Measurements from ENCODE around the gene CCDC80. TPM values are rescaled to one million over a fixed set of nuclear protein-coding genes. Genes with fewer than 3 reads are reported as not detected.

CCDC80 gene
- polyA plus RNA-seq, 1 experiment = 199 TPM

DNA sequence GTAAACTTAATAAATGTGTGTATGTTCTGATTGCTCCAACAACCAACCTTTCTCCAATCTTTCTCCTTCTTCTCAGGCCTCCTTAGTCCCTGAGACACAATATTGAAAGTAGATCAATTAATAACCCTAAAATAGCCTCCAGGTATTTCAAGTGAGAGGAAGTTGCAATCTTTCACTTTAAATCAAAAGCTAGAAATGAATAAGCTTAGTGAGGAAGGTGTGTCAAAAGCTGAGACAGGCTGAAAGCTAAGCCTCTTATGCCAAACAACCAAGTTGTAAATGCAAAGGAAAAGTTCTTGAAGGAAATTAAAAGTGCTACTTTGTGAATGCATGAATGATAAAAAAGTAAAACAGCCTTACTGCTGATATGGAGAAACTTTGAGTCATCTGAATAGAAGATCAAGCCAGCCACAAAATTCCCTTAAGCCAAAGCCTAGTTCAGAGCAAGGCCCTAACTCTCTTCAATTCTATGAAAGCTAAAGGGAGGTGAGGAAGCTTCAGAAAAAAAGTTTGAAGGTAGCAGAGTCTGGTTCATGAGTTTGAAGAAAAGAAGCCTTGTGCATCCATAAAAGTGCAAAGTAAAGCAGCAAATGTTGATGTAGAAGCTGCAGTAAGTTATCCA lies 38.6 kb downstream of the CCDC80 start:
- no peak for DNase-seq (ENCODE audit: low read depth)
- H3K27me3 ChIP-seq (ENCODE audit: control insufficient read depth, insufficient read depth, low read length) = no peaks in the 10 kb centered on the region
- POLR2A ChIA-PET = no interaction called here
- no peak overlapping the region for H3K4me3 ChIP-seq (ENCODE audit: low read depth, low read length)
- CTCF ChIA-PET = interaction anchor here (1.3 to 1.7 kb wide), 4 partner anchors 16 to 30 kb away, joined by 3 to 5 read pairs (median 4); no protein-coding TSS in a partner anchor
- TF ChIP-seq CTCF (IDR thresholded peaks at IDR 0.05; ENCODE audit: insufficient read depth, low read depth, low read length) = no peak
- H3K36me3 ChIP-seq (ENCODE audit: control insufficient read depth, insufficient read depth, low read length) = peaks cover 1% of the 10 kb centered on the region

- no peaks in the 10 kb centered on the region; the same call in none of the 2 replicates for H3K36me3 ChIP-seq (ENCODE audit: control insufficient read depth, insufficient read depth, low read length)
- H3K27me3 ChIP-seq (ENCODE audit: control insufficient read depth, insufficient read depth, low read length) = no peaks in the 10 kb centered on the region
- H3K4me3 ChIP-seq (ENCODE audit: low read depth, low read length) = no peak overlapping the region
- no peak for TF ChIP-seq CTCF (IDR thresholded peaks at IDR 0.05; ENCODE audit: insufficient read depth, low read depth, low read length)
- ChIA-PET POLR2A (no interaction called here), CTCF (interaction anchor here (1.2 kb wide), 1 partner anchor 10 kb away, joined by 3 read pairs; no protein-coding TSS in a partner anchor)
- DNase-seq (ENCODE audit: low read depth) = no peak
Observed at GRCh38 chr3:112598731-112599130, 42.2 kb downstream of the CCDC80 start.

GRCh38 chr3:112597945-112598344 lies 43.0 kb downstream of the CCDC80 start:
- DNase-seq (ENCODE audit: low read depth) = no peak
- H3K4me3 ChIP-seq (ENCODE audit: low read depth, low read length) = no peak overlapping the region
- no peaks in the 10 kb centered on the region for H3K27me3 ChIP-seq (ENCODE audit: control insufficient read depth, insufficient read depth, low read length)
- no peaks in the 10 kb centered on the region; the same call in none of the 2 replicates for H3K36me3 ChIP-seq (ENCODE audit: control insufficient read depth, insufficient read depth, low read length)
- CTCF ChIA-PET = interaction anchor here (1.1 to 1.2 kb wide), 2 partner anchors 10 to 45 kb away, joined by 3 to 4 read pairs; no protein-coding TSS in a partner anchor
- no peak for TF ChIP-seq CTCF (IDR thresholded peaks at IDR 0.05; ENCODE audit: insufficient read depth, low read depth, low read length)
- POLR2A ChIA-PET = interaction anchor here (0.6 kb wide), 1 partner anchor 17 kb away, joined by 3 read pairs; no protein-coding TSS in a partner anchor

- Histone ChIP-seq H3K36me3 (ENCODE audit: control insufficient read depth, insufficient read depth, low read length) (no peaks in the 10 kb centered on the region; the same call in 1 of the 2 replicates), H3K4me3 (ENCODE audit: low read depth, low read length) (no peak overlapping the region), H3K27me3 (ENCODE audit: control insufficient read depth, insufficient read depth, low read length) (no peaks in the 10 kb centered on the region)
- ChIA-PET CTCF (interaction anchor here (1.2 to 1.4 kb wide), 2 partner anchors 8 to 13 kb away, joined by 3 read pairs; no protein-coding TSS in a partner anchor), POLR2A (no interaction called here)
- no peak for DNase-seq (ENCODE audit: low read depth)
- TF ChIP-seq CTCF (IDR thresholded peaks at IDR 0.05; ENCODE audit: insufficient read depth, low read depth, low read length) = no peak
Observed at GRCh38 chr3:112594856-112595255, 46.1 kb downstream of the CCDC80 start.

DNA sequence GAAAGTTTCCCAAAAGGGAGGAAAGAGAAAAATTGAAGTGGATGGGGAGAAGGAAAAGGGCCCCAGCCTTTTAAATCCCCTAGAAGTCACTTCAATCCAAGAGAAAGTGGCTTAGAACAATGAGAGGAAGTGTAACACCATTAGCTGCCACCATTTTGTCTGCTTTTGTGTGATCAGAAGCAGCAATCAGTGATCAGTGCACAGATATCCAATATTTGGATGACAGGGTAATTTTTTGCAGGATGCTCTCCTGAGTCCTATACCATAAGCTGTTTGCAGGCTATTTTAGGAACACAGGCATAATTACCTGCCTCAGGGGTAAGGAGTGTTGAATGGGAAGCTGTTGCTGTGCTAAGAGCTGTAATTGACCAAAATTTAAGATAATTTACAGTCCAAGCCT lies 47.7 kb downstream of the CCDC80 start:
- DNase-seq (ENCODE audit: low read depth) = no peak
- no peak for TF ChIP-seq CTCF (IDR thresholded peaks at IDR 0.05; ENCODE audit: insufficient read depth, low read depth, low read length)
- no peaks in the 10 kb centered on the region for H3K27me3 ChIP-seq (ENCODE audit: control insufficient read depth, insufficient read depth, low read length)
- CTCF ChIA-PET = interaction anchor here (0.9 kb wide), 1 partner anchor 11 kb away, joined by 4 read pairs; no protein-coding TSS in a partner anchor
- POLR2A ChIA-PET = no interaction called here
- no peak overlapping the region for H3K4me3 ChIP-seq (ENCODE audit: low read depth, low read length)
- no peaks in the 10 kb centered on the region; the same call in 1 of the 2 replicates for H3K36me3 ChIP-seq (ENCODE audit: control insufficient read depth, insufficient read depth, low read length)
